Endothelial cell of umbilical vein (primary cell): ENCODE measurements around the gene ELOA. TPM values are rescaled to one million over a fixed set of nuclear protein-coding genes. Genes with fewer than 3 reads are reported as not detected.

ENCODE experiments used
- BruUV-seq: library from RNA; stranded (reverse); fragments of 400-500 nt; replicated peaks from 2 replicates; lab custom pipeline; 2021; lab: Mats Ljungman, UMichigan
- CTCF ChIA-PET: fragments of 300-600, 350-600 bp; sonication (Branson Sonifier 250); formaldehyde crosslinking; loops from one replicate; lab custom pipeline; 2021; ENCODE audit warnings: antibody characterized with exemption, inconsistent platforms; lab: Charles Lee
- POLR2A ChIA-PET: fragments of 300-600, 350-600 bp; sonication (Branson Sonifier 250); formaldehyde crosslinking; loops from one replicate; lab custom pipeline; 2021; ENCODE audit warnings: antibody characterized with exemption, inconsistent platforms; lab: Charles Lee
- DNase-seq: peaks from one replicate; pipeline ENCODE4 v3.0.0-alpha.2; 2011; ENCODE audit warnings: low read depth, low spot score
- FAIRE-seq: peaks from 2 replicates; lab custom pipeline; 2011; peaks lifted over from hg19 to GRCh38; lab: Jason Lieb, UNC
- H2AFZ ChIP-seq: 2 replicates; pipeline ENCODE4 v1.6.0; 2012; ENCODE audit warnings: low read depth, low read length, control low read depth, inconsistent platforms
- H3K27ac ChIP-seq: 2 replicates; pipeline ENCODE4 v1.5.1; 2011; ENCODE audit warnings: low read depth, mild to moderate bottlenecking, control low read depth, low read length, moderate library complexity; ENCODE audit not compliant: insufficient read depth
- H3K27me3 ChIP-seq, 2 experiments: 2 replicates each; pipeline versions ENCODE4 v1.6.0 to v1.6.1; 2011; ENCODE audit warnings: low read length in 2 of 2, mixed read lengths in 1 of 2; ENCODE audit not compliant: control insufficient read depth in 2 of 2, insufficient read depth in 2 of 2
- H3K36me3 ChIP-seq, 2 experiments: 2 replicates in 1 of 2; 3 replicates in 1 of 2; pipeline ENCODE4 v1.5.1; 2011; ENCODE audit warnings: low read length in 2 of 2, mild to moderate bottlenecking in 1 of 2, moderate library complexity in 1 of 2; ENCODE audit not compliant: control insufficient read depth in 2 of 2, insufficient read depth in 2 of 2; ENCODE audit errors: extremely low read depth in 1 of 2
- H3K4me1 ChIP-seq: 3 replicates; pipeline ENCODE4 v1.5.1; 2011; ENCODE audit warnings: mild to moderate bottlenecking, low read length; ENCODE audit not compliant: control insufficient read depth, insufficient read depth; ENCODE audit errors: extremely low read depth
- H3K4me2 ChIP-seq: 2 replicates; pipeline ENCODE4 v1.6.1; 2011; ENCODE audit warnings: low read length, control low read depth, mixed read lengths; ENCODE audit not compliant: insufficient read depth
- H3K4me3 ChIP-seq, 3 experiments: fragments of 200-600 bp in 1 of 3; sonication (generic), shearing (Covaris generic) in 1 of 3; replicated peaks in 1 of 3; 2 replicates each; pipeline ENCODE4 v1.5.1; 2011 to 2016; ENCODE audit warnings: control low read depth in 3 of 3, low read length in 3 of 3, mild to moderate bottlenecking in 2 of 3, inconsistent platforms in 1 of 3, low read depth in 1 of 3, moderate library complexity in 1 of 3; ENCODE audit not compliant: insufficient read depth in 1 of 3
- H3K79me2 ChIP-seq: 2 replicates; pipeline ENCODE4 v1.6.0; 2012; ENCODE audit warnings: low read length, inconsistent platforms; ENCODE audit not compliant: control insufficient read depth, insufficient read depth
- H3K9ac ChIP-seq: replicated peaks from 2 replicates; pipeline ENCODE3; 2011; ENCODE audit warnings: low read length, control low read depth; ENCODE audit not compliant: insufficient read depth; ENCODE audit errors: extremely low read depth
- H3K9me1 ChIP-seq: replicated peaks from 3 replicates; pipeline ENCODE4 v1.6.0; 2011; ENCODE audit warnings: mild to moderate bottlenecking, low read length; ENCODE audit not compliant: control insufficient read depth, insufficient read depth; ENCODE audit errors: extremely low read depth
- H3K9me3 ChIP-seq: replicated peaks from 2 replicates; pipeline ENCODE4 v1.5.1; 2012; ENCODE audit warnings: low read length, inconsistent platforms; ENCODE audit not compliant: control insufficient read depth, insufficient read depth
- H4K20me1 ChIP-seq: replicated peaks from 2 replicates; pipeline ENCODE3; 2011; ENCODE audit warnings: mild to moderate bottlenecking, low read length; ENCODE audit not compliant: control insufficient read depth, insufficient read depth; ENCODE audit errors: extremely low read depth
- CTCF ChIP-seq, 2 donors: IDR thresholded peaks; 1 replicate in 1 of 2; 2 replicates in 1 of 2; pipeline ENCODE4 v1.5.1; 2011; ENCODE audit warnings: low read length in 2 of 2, mild to moderate bottlenecking in 2 of 2, moderate library complexity in 2 of 2, control low read depth in 1 of 2, inconsistent platforms in 1 of 2, low read depth in 1 of 2; ENCODE audit not compliant: insufficient read depth in 1 of 2; ENCODE audit errors: extremely low read depth in 1 of 2
- EZH2 ChIP-seq: IDR thresholded peaks from 2 replicates; pipeline ENCODE4 v1.6.1; 2012; ENCODE audit warnings: borderline replicate concordance, low read depth, mild to moderate bottlenecking, moderate library complexity, low read length, inconsistent platforms; ENCODE audit not compliant: severe bottlenecking
- FOS ChIP-seq: IDR thresholded peaks from 2 replicates; pipeline ENCODE4 v1.6.1; 2011; ENCODE audit warnings: mild to moderate bottlenecking, low read length, moderate library complexity, borderline replicate concordance; ENCODE audit not compliant: insufficient read depth
- GATA2 ChIP-seq: IDR thresholded peaks from 2 replicates; pipeline ENCODE4 v1.7.0; 2011; ENCODE audit warnings: low read depth, mild to moderate bottlenecking, moderate library complexity, mixed read lengths, low read length; ENCODE audit not compliant: insufficient read length, insufficient read depth
- JUN ChIP-seq: IDR thresholded peaks from 2 replicates; pipeline ENCODE4 v1.6.1; 2011; ENCODE audit warnings: borderline replicate concordance, low read depth; ENCODE audit not compliant: insufficient read length, insufficient read depth
- MYC ChIP-seq: IDR thresholded peaks from one replicate; pipeline ENCODE4 v1.6.1; 2011; ENCODE audit warnings: mild to moderate bottlenecking, low read depth, low read length
- POLR2A ChIP-seq: IDR thresholded peaks from 2 replicates; pipeline ENCODE4 v1.6.1; 2012; ENCODE audit warnings: low read depth, mild to moderate bottlenecking, control low read depth, low read length
- POLR2AphosphoS5 ChIP-seq: IDR thresholded peaks from 2 replicates; pipeline ENCODE4 v1.6.1; 2012; ENCODE audit warnings: low read depth, mild to moderate bottlenecking, control low read depth, low read length, moderate library complexity; ENCODE audit not compliant: insufficient read depth
- dilution Hi-C: fragments of 300-500 bp; cut with MboI; formaldehyde crosslinking; loops from one replicate; pipeline ENCODE4 v1.15.0; 2019; ENCODE audit warnings: low sequenced_read_pairs; ENCODE audit not compliant: extremely low pct_ligation_motif_present
- intact Hi-C: fragments of 100-400 bp; cut with micrococcal nuclease; formaldehyde crosslinking; loops from one replicate; pipeline ENCODE4 v1.10.0; 2022
- polyA plus RNA-seq, 4 experiments: library from polyadenylated mRNA; depleted of rRNA in 3 of 4; stranded (reverse) in 3 of 4; unstranded in 1 of 4; fragments of >200 nt; gene quantifications; 2 replicates each; pipeline versions ENCODE4 v1.2.1 to v1.2.3, GENCODE V29; 2011 to 2012; ENCODE audit warnings: missing spikeins in 1 of 4
- total RNA-seq: library from RNA; stranded (reverse); gene quantifications from 2 replicates; pipeline ENCODE4 v1.2.3, GENCODE V29; 2021
- TF ChIP-seq, protein P1 (sequence below): IDR thresholded peaks from 2 replicates; pipeline ENCODE4 v1.6.1; 2011; ENCODE audit not compliant: insufficient read depth, insufficient read length

Gene ELOA
- total and polyA plus RNA-seq, 2 donors (not counting 3 experiments of a cell fraction or from before 2014, with no cell fraction given): 11.9 to 42.6 TPM

- BruUV-seq: no TSS peak
- CTCF ChIA-PET: interaction anchor here (1.7 to 1.9 kb wide), 2 partner anchors 61 to 202 kb away, joined by 4 to 6 read pairs; no protein-coding TSS in a partner anchor
Measured at GRCh38 chr1:23698466-23698865, 44.8 kb upstream of the ELOA start.

More at GRCh38 chr1:23698466-23698865, 44.8 kb upstream of the ELOA start:
- peaks cover 50 to 55% of the 10 kb centered on the region in 2 experiments for H3K36me3 ChIP-seq
- intact Hi-C loops: loop anchor here (5.0 kb wide), 1 partner anchor 249 kb away; no protein-coding TSS in a partner anchor
- no peak overlapping the region for H3K4me3 ChIP-seq
- H3K79me2 ChIP-seq: peaks cover 89% of the 10 kb centered on the region
- no peak overlapping the region for H3K4me2 ChIP-seq
- H2AFZ ChIP-seq: no peak overlapping the region
- FAIRE-seq: no peak
- DNase-seq: no peak
- H3K9me3 ChIP-seq: no peaks in the 10 kb centered on the region
- TF ChIP-seq CTCF (IDR thresholded peaks at IDR 0.05; ENCODE audit: extremely low read depth in 1 of 2, insufficient read depth in 1 of 2, low read depth in 1 of 2, low read length in 2 of 2): no peak
- no peak for TF ChIP-seq FOS
- no peak for TF ChIP-seq EZH2
- no peak for TF ChIP-seq MYC
- TF ChIP-seq, protein P1, sequence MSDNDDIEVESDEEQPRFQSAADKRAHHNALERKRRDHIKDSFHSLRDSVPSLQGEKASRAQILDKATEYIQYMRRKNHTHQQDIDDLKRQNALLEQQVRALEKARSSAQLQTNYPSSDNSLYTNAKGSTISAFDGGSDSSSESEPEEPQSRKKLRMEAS: no peak
- no peak for TF ChIP-seq POLR2A
- TF ChIP-seq JUN: no peak
- no peak for TF ChIP-seq POLR2AphosphoS5
- TF ChIP-seq GATA2: no peak
- H4K20me1 ChIP-seq: peaks cover 14% of the 10 kb centered on the region
- dilution Hi-C loops: no loop called here
- H3K27me3 ChIP-seq: no peaks in the 10 kb centered on the region
- no peak overlapping the region for H3K9ac ChIP-seq
- no peak overlapping the region for H3K27ac ChIP-seq
- POLR2A ChIA-PET: no interaction called here
- no peaks in the 10 kb centered on the region for H3K9me1 ChIP-seq
- H3K4me1 ChIP-seq: peaks cover 19% of the 10 kb centered on the region
